Activated CD8-positive, alpha-beta memory T cell treated with anti-CD3 and anti-CD28 coated beads, Interleukin-2, amount 50 U/mL, for 4 hours (primary cell): ENCODE data around the gene PC.
"Not testable (repeated sequence)": the region's sequence is repeated elsewhere in the genome, so short reads cannot be mapped to it uniquely, and the experiment has no call there.

Experiments used
- DNase-seq: peaks from one replicate; pipeline ENCODE4 v3.0.0-alpha.2; 2020

PC gene

GRCh38 chr11:66834539-66834845 is 123.7 kb downstream of the PC start:
- DNase-seq = no peak

GRCh38 chr11:66824573-66824972 is 133.6 kb downstream of the PC start:
- not testable (repeated sequence) for DNase-seq

DNA sequence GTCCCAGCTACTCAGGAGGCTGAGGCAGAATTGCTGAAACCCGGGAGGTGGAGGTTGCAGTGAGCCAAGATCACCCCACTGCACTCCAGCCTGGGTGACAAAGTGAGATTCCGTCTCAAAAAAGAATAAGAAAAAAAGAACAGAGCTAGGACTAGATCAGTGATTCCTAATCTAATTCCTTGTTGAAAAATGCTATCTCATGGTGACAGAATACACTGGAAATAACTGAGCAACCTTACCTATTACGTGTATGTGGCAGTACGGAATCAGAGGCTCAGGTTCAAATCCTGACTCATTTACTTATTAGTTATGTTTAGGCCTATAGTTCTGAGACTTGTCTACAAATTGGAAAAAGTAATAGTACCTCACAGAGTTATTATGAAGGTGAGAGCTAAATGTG is 134.5 kb downstream of the PC start:
- no peak for DNase-seq

- DNase-seq = no peak
These were observed 137.3 kb downstream of the PC start for GRCh38 chr11:66820901-66821300.

DNA sequence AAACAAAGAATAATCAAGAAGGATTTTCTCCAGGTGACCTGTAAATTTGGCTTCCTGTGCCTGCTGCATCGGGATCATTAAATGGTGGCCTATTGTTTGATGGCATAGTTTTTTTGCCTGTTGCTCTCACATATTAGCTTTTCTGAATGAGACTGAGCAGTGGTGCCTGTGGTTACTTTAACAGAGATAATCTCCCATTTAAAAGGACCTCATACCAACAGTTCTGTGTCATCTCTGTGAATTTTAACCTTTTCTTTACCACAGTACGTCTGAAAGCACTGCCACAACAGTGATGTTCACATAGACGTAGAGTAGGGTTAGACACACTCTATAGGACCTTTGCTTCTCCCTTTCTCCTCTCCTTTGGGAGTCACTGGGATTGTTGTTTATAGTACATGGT is 137.8 kb downstream of the PC start:
- DNase-seq = no peak

GRCh38 chr11:66818231-66818955 is 139.8 kb downstream of the PC start:
- no peak for DNase-seq

GRCh38 chr11:66815646-66816045 is 142.5 kb downstream of the PC start:
- DNase-seq = no peak

- DNase-seq = no peak
These were observed 143.5 kb downstream of the PC start for GRCh38 chr11:66814678-66815077.

DNA sequence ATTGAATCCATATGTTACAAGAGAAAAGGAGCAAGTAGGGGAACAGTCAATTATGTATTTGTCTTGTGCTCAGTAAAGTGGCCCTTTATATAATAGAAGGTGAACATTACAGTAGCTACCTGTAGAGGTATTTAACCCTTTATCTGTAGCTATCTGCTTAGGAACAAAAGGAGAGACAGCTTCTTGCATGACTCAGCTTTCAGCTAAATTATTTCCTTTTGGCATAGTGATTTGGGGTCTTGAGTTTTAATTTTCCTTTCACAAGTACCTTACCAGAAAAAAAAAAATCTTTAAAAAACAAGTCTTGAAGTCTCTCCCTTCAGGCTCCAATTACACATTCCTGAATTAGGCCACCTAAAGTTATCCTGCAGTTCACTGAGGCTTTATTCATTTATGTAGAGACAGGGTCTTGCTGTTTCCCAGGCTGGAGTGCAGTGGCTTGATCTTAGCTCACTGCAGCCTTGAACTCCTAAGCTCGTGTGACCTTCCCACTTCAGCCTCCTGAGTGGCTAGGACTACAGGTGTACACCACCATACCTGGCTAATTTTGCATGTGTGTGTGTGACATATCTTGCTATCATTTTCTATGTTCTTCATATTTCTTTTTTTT is 147.5 kb downstream of the PC start:
- no peak for DNase-seq

DNA sequence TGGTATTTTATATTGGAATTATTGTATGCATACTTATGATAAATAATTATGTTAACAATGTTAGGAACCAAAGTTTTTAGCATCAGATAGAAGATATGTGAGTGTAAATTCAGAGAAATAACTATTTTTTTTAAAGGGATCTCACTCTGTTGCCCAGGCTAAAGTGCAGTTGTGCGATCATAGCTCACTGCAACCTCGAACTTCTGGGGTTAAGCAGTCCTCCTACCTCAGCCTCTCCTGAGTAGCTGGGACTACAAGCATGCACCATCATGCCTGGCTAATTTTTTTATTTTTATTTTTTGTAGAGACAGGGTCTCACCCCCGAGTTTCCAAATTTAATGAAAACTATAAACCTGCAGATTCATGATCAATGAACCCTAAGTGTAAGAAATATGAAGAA is 148.6 kb downstream of the PC start:
- no peak for DNase-seq

- no peak for DNase-seq
These were observed 157.3 kb downstream of the PC start for GRCh38 chr11:66800720-66801428.

- not testable (repeated sequence) for DNase-seq
These were observed 158.4 kb downstream of the PC start for GRCh38 chr11:66799815-66800214.
